Measurements from ENCODE around the gene PTPRG.

The PTPRG gene

DNA sequence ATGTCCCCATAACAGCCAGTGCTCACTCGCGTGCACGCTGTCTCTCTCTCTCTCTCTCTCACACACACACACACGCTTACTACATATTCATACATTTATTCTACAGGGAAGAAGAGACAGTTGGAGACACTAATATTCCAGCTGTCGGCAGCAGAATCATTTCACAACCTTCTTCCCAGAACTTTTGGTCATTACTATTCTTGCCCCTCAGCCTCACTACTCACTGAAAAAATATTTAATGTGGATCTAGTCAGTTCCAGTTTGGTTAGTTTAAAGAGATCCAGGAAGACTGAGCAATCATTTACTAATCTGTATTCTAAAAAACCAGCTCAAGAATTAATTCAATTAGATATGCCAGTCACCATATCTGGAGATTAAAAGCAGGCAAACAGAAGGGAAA, 394.9 kb downstream of the PTPRG start:
- no peak overlapping the region for H3K4me3 ChIP-seq (ENCODE audit: control insufficient read depth, low read depth, low read length)
- TF ChIP-seq, protein P1, sequence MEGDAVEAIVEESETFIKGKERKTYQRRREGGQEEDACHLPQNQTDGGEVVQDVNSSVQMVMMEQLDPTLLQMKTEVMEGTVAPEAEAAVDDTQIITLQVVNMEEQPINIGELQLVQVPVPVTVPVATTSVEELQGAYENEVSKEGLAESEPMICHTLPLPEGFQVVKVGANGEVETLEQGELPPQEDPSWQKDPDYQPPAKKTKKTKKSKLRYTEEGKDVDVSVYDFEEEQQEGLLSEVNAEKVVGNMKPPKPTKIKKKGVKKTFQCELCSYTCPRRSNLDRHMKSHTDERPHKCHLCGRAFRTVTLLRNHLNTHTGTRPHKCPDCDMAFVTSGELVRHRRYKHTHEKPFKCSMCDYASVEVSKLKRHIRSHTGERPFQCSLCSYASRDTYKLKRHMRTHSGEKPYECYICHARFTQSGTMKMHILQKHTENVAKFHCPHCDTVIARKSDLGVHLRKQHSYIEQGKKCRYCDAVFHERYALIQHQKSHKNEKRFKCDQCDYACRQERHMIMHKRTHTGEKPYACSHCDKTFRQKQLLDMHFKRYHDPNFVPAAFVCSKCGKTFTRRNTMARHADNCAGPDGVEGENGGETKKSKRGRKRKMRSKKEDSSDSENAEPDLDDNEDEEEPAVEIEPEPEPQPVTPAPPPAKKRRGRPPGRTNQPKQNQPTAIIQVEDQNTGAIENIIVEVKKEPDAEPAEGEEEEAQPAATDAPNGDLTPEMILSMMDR (conservative IDR thresholded peaks at IDR 0.05; ENCODE audit: control insufficient read depth, insufficient read depth, low read depth, low read length) = no peak
- DNase-seq (ENCODE audit: low read depth) = peak; percentile 90

DNA sequence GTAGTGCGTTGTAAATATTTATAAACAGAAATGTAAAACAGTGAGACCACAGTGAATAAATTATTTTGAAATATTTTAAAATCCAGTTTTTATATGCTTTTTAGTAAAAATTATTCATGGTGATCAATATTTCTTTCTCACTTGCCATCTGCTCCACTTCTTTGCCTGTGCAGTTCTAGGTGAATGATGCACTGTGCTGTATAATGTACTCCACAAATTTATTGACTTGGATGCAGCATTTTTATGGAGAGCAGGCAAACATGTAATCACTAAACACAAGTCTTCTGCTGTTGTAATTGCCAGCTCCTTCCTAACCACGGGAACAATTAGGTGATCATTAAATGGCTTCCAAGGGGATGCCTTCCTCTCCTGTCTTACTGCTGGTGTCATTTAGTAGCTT, 395.9 kb downstream of the PTPRG start:
- no peak for DNase-seq (ENCODE audit: low read depth)
- TF ChIP-seq, protein P1 (conservative IDR thresholded peaks at IDR 0.05; ENCODE audit: control insufficient read depth, insufficient read depth, low read depth, low read length) = no peak
- H3K4me3 ChIP-seq (ENCODE audit: control insufficient read depth, low read depth, low read length) = no peak overlapping the region

- DNase-seq (ENCODE audit: low read depth) = peak; percentile 18
- TF ChIP-seq, protein P1 (conservative IDR thresholded peaks at IDR 0.05; ENCODE audit: control insufficient read depth, insufficient read depth, low read depth, low read length) = no peak
- no peak overlapping the region for H3K4me3 ChIP-seq (ENCODE audit: control insufficient read depth, low read depth, low read length)
These were observed 399.6 kb downstream of the PTPRG start for GRCh38 chr3:61960976-61961375.

DNA sequence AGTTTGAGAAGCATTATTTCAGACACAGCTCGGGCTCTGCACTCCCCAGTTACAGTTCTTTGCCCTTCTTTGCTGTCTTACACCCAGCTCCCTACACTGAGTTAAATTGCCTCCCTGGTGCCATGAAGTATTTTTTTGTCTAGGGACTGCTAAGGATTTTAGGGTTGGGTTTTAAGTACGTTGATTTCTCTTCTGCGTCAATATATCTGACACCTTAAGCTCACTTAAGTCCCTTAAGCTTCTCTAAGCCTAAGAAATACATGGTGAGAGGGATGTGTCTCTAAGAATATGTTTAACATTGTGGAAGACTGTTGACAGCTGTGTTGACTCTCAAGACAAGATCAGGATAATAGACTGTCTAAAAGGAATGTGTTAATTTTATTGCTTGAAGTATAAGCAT, 400.5 kb downstream of the PTPRG start:
- TF ChIP-seq, protein P1 (conservative IDR thresholded peaks at IDR 0.05; ENCODE audit: control insufficient read depth, insufficient read depth, low read depth, low read length) = no peak
- H3K4me3 ChIP-seq (ENCODE audit: control insufficient read depth, low read depth, low read length) = no peak overlapping the region
- DNase-seq (ENCODE audit: low read depth) = no peak

- peak; percentile 28 for DNase-seq (ENCODE audit: low read depth)
- H3K4me3 ChIP-seq (ENCODE audit: control insufficient read depth, low read depth, low read length) = no peak overlapping the region
- TF ChIP-seq, protein P1 (conservative IDR thresholded peaks at IDR 0.05; ENCODE audit: control insufficient read depth, insufficient read depth, low read depth, low read length) = no peak
These were observed 403.2 kb downstream of the PTPRG start for GRCh38 chr3:61964566-61964965.

GRCh38 chr3:61965770-61966131, 404.4 kb downstream of the PTPRG start:
- H3K4me3 ChIP-seq (ENCODE audit: control insufficient read depth, low read depth, low read length) = no peak overlapping the region
- DNase-seq (ENCODE audit: low read depth) = no peak
- TF ChIP-seq, protein P1 (conservative IDR thresholded peaks at IDR 0.05; ENCODE audit: control insufficient read depth, insufficient read depth, low read depth, low read length) = no peak

- TF ChIP-seq, protein P1 (conservative IDR thresholded peaks at IDR 0.05; ENCODE audit: control insufficient read depth, insufficient read depth, low read depth, low read length) = no peak
These were observed 404.8 kb downstream of the PTPRG start for GRCh38 chr3:61966200-61966599.

More at GRCh38 chr3:61966200-61966599, 404.8 kb downstream of the PTPRG start:
- no peak overlapping the region for H3K4me3 ChIP-seq (ENCODE audit: control insufficient read depth, low read depth, low read length)
- no peak for DNase-seq (ENCODE audit: low read depth)
